GM12874 (cell line): Measurements from ENCODE around the gene ZNF770.

Experiments
- CTCF ChIP-seq: IDR thresholded peaks from 2 replicates; pipeline ENCODE4 v1.5.1; 2011; ENCODE audit warnings: low read depth, mild to moderate bottlenecking, control low read depth, low read length, moderate library complexity; ENCODE audit not compliant: insufficient read depth

The ZNF770 gene

GRCh38 chr15:34943711-34944110, 44.4 kb downstream of the ZNF770 start:
- TF ChIP-seq CTCF = no peak

DNA sequence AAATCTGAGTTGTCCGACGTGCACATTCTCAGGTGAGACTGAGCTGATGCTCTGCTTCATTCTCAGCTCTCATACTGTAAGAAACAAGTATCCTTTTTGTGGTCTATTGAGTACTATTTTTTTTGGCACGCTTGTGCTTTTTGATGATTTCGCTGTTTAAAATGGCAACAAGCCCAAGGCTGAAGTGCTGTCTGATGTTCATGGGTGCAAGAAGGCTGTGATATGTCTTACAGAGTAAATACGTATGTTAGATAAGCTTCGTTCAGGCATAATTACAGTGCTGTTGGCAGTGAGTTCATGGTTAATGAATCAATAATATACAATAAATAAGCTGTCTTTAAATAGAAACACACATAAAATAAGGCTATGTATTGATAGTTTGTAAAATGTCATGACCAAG, 45.7 kb downstream of the ZNF770 start:
- TF ChIP-seq CTCF = no peak

- TF ChIP-seq CTCF = no peak
Measured at GRCh38 chr15:34941831-34942230, 46.3 kb downstream of the ZNF770 start.

GRCh38 chr15:34941185-34941698, 46.8 kb downstream of the ZNF770 start:
- no peak for TF ChIP-seq CTCF

- no peak for TF ChIP-seq CTCF
Measured at GRCh38 chr15:34933432-34933975, 54.6 kb downstream of the ZNF770 start.
